RWPE2 (cell line): ENCODE data around the gene ATP13A2.
A peak's percentile ranks its signal among the peaks of the same experiment; 100 is the strongest.
"Not testable (repeated sequence)": the region's sequence is repeated elsewhere in the genome, so short reads cannot be mapped to it uniquely, and the experiment has no call there.

Source experiments
- ATAC-seq: fragments of 200-7000 bp; cut with Tn5 transposase; 3 replicates; pipeline ENCODE4 v1.9.1; 2021; ENCODE audit warnings: low read depth
- DNase-seq: peaks from one replicate; pipeline ENCODE4 v3.0.0-alpha.2; 2020; ENCODE audit warnings: low spot score
- H3K27ac ChIP-seq: fragments of 450-650 bp; 2 replicates; pipeline ENCODE4 v1.5.1; 2017; ENCODE audit warnings: mild to moderate bottlenecking; ENCODE audit not compliant: poor library complexity, severe bottlenecking
- H3K27me3 ChIP-seq: fragments of 250-450 bp; sonication (Bioruptor Pico); 2 replicates; pipeline ENCODE4 v1.5.1; 2021; ENCODE audit warnings: mild to moderate bottlenecking, moderate library complexity; ENCODE audit not compliant: insufficient read depth, poor library complexity, severe bottlenecking
- H3K36me3 ChIP-seq: fragments of 250-450 bp; sonication (Bioruptor Pico); 2 replicates; pipeline ENCODE4 v1.5.1; 2020; ENCODE audit warnings: low read depth, mild to moderate bottlenecking, moderate library complexity
- H3K4me1 ChIP-seq: fragments of 250-450 bp; sonication (Bioruptor Pico); 2 replicates; pipeline ENCODE4 v1.5.1; 2021; ENCODE audit warnings: mild to moderate bottlenecking, moderate library complexity; ENCODE audit not compliant: insufficient read depth, poor library complexity, severe bottlenecking
- H3K4me3 ChIP-seq: fragments of 250-450 bp; sonication (Bioruptor Pico); 2 replicates; pipeline ENCODE4 v1.5.1; 2021; ENCODE audit warnings: mild to moderate bottlenecking, moderate library complexity; ENCODE audit not compliant: severe bottlenecking
- H3K9me3 ChIP-seq: fragments of 250-450 bp; sonication (Bioruptor Pico); 2 replicates; pipeline ENCODE4 v1.5.1; 2021; ENCODE audit warnings: mild to moderate bottlenecking, moderate library complexity; ENCODE audit not compliant: severe bottlenecking
- CTCF ChIP-seq: fragments of 450-650 bp; IDR thresholded peaks from one replicate; pipeline ENCODE4 v1.5.1; 2017; ENCODE audit warnings: mild to moderate bottlenecking, moderate library complexity; ENCODE audit not compliant: poor library complexity, severe bottlenecking

ATP13A2 gene

GRCh38 chr1:16955186-16955585 lies 56.5 kb downstream of the ATP13A2 start:
- TF ChIP-seq CTCF, result no peak
- no peaks in the 10 kb centered on the region for H3K36me3 ChIP-seq

GRCh38 chr1:16954579-16954978 lies 57.1 kb downstream of the ATP13A2 start:
- TF ChIP-seq CTCF, result no peak
- Histone ChIP-seq H3K4me3 (no peak overlapping the region), H3K36me3 (no peaks in the 10 kb centered on the region), H3K27me3 (no peaks in the 10 kb centered on the region), H3K4me1 (peaks cover 4% of the 10 kb centered on the region), H3K9me3 (no peaks in the 10 kb centered on the region), H3K27ac (no peak overlapping the region)
- no peak for ATAC-seq
- DNase-seq, result no peak

More at GRCh38 chr1:16955186-16955585, 56.5 kb downstream of the ATP13A2 start:
- no peak overlapping the region for H3K27ac ChIP-seq
- H3K4me3 ChIP-seq, result no peak overlapping the region
- DNase-seq (peak; percentile 50), ATAC-seq (no peak)
- H3K4me1 ChIP-seq, result no peaks in the 10 kb centered on the region
- H3K9me3 ChIP-seq, result no peaks in the 10 kb centered on the region
- H3K27me3 ChIP-seq, result no peaks in the 10 kb centered on the region

GRCh38 chr1:16952376-16952775 lies 59.4 kb downstream of the ATP13A2 start:
- H3K27me3 ChIP-seq, result not testable (repeated sequence)

GRCh38 chr1:16949026-16949425 lies 62.7 kb downstream of the ATP13A2 start:
- not testable (repeated sequence) for DNase-seq, H3K27me3 ChIP-seq, H3K36me3 ChIP-seq, H3K4me3 ChIP-seq, H3K9me3 ChIP-seq
- peaks cover 19% of the 10 kb centered on the region for H3K4me1 ChIP-seq
- peak overlapping the region; percentile 85 for H3K27ac ChIP-seq
- peak; percentile 56 for ATAC-seq

More at GRCh38 chr1:16952376-16952775, 59.4 kb downstream of the ATP13A2 start:
- H3K36me3 ChIP-seq, ATAC-seq, H3K4me3 ChIP-seq, H3K27ac ChIP-seq, H3K9me3 ChIP-seq, DNase-seq: not testable (repeated sequence)
- peaks cover 19% of the 10 kb centered on the region for H3K4me1 ChIP-seq

- ATAC-seq, result peak; percentile 94
- H3K27ac ChIP-seq, result peak overlapping the region; percentile 85
- not testable (repeated sequence) for H3K9me3 ChIP-seq, H3K27me3 ChIP-seq, H3K4me3 ChIP-seq, H3K36me3 ChIP-seq
- H3K4me1 ChIP-seq, result peaks cover 19% of the 10 kb centered on the region
- DNase-seq, result peak; percentile 98
Observed at GRCh38 chr1:16948282-16948891, 63.3 kb downstream of the ATP13A2 start.

- H3K27me3 ChIP-seq, result no peaks in the 10 kb centered on the region
- no peak for ATAC-seq
- no peak overlapping the region for H3K27ac ChIP-seq
- no peak for TF ChIP-seq CTCF
- no peak for DNase-seq
- H3K9me3 ChIP-seq, result no peaks in the 10 kb centered on the region
- peaks cover 19% of the 10 kb centered on the region for H3K4me1 ChIP-seq
- no peak overlapping the region for H3K4me3 ChIP-seq
- no peaks in the 10 kb centered on the region; the same call in 1 of the 2 replicates for H3K36me3 ChIP-seq
Observed at GRCh38 chr1:16946646-16947045, 65.1 kb downstream of the ATP13A2 start.

GRCh38 chr1:16946185-16946584 lies 65.5 kb downstream of the ATP13A2 start:
- H3K9me3 ChIP-seq, H3K36me3 ChIP-seq, H3K27me3 ChIP-seq, DNase-seq, H3K4me3 ChIP-seq, ATAC-seq, H3K27ac ChIP-seq: not testable (repeated sequence)
- H3K4me1 ChIP-seq, result peaks cover 19% of the 10 kb centered on the region

GRCh38 chr1:16945512-16945911 lies 66.2 kb downstream of the ATP13A2 start:
- H3K4me3 ChIP-seq, H3K27me3 ChIP-seq, H3K27ac ChIP-seq, H3K9me3 ChIP-seq, DNase-seq, ATAC-seq, H3K36me3 ChIP-seq: not testable (repeated sequence)
- H3K4me1 ChIP-seq, result peaks cover 19% of the 10 kb centered on the region
